ENCODE results near the gene PCF11. TPM values are rescaled to one million over a fixed set of nuclear protein-coding genes. Genes with fewer than 3 reads are reported as not detected.
A peak's percentile ranks its signal among the peaks of the same experiment; 100 is the strongest.

The PCF11 gene
- total RNA-seq, 1 donor from 2014 or later, result 77.0 TPM

- DNase-seq (ENCODE audit: low spot score in 2 of 2), result no peak
- no peak for FAIRE-seq
These were observed 6.5 kb upstream of the PCF11 start for GRCh38 chr11:83150450-83150849.

DNA sequence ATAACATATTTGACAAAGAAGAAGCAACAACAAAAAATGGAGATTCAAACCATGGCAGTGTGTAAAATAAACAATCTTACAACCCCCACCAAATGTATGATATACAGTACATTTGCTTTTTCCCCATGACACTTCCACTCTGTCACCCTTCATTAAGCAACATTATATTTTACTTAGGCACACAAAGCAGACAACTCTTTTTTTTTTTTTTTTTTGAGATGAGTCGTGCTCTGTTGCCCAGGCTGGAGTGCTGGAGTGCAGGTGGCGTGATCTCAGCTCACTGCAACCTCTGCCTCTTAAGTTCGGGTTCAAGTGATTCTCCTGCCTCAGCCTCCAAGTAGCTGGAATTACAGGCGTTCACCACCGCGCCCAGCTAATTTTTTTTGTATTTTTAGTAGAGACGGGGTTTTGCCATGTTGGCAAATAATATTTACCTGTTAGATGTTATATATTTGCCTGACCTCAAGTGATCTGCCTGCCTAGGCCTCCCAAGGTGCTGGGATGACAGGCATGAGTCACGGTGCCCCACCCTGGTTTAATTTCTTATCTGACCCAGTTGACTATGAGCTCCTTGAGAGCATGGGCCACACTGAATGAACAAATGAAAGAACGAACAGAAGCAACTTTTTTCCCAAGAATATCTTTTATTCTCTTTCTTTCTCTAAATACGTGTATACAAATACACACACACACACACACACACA is 5.5 kb upstream of the PCF11 start:
- DNase-seq (ENCODE audit: low spot score in 2 of 2) (no peak), FAIRE-seq (no peak)

DNA sequence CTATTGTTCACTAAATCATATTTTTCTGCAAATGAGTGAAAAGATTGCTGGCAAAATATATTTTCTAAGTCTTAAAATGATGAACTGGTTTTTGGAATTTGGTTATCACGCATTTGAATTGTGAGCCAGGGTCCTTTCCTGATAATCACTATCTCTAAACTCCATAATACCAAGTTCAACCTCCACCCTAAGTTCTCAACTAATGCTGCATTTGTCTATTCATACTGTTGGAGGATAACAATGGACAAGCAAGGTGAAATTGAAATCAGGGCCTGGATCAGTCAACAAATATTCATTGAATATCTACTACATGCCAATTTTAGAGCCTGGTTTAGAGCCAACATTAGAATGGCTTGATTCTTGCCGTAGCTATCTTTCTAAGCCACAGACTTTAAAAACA is 4.7 kb upstream of the PCF11 start:
- no peak for DNase-seq (ENCODE audit: low spot score in 2 of 2)
- FAIRE-seq, result no peak

- DNase-seq (ENCODE audit: low spot score in 2 of 2) (no peak), FAIRE-seq (no peak)
These were observed 3.2 kb upstream of the PCF11 start for GRCh38 chr11:83153764-83154163.

DNA sequence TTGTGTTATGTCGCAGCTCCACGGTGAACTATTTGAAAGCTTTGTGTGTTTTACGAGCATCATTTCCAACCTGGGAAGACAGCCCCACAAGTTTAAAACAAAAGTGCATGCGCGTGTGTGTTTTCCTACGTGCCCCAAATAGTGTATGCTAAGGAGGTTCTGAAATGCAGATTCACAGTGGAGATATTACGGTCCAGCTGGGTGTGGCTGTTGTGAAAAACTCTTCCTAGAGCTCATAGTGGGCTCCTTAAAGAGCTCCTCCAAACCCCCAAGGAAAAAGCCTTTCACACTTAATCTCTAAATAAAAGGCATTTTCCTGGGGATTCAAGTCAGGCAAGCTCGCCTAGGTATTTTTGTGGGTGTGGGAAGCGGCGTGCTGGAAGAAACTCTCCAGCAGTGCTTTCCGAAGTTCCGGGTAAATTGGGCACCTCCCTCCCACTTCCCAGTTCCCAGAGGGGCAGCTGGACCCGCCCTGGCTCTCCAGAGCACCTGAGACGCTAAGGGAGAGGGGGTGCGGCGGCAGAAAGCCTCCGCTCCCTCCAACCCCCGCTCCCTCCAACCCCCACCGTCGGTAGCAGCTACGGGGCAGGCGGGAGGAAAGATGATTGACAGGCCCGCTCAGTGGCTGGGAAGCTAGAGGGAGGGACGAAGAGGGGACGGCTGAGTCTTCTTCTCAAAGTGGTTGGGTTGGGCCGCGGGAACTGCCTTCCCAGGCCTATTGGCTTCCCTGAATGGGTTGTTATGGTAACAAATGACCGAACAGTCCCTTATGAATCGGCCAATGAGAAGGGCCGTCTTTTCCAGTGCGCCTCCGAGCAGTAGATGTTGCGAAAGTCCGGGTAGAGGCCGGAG is 561 bp upstream of the PCF11 start:
- peak; percentile 89 to 94 for DNase-seq (ENCODE audit: low spot score in 2 of 2)
- FAIRE-seq, result peak; percentile 98

- DNase-seq (ENCODE audit: low spot score in 2 of 2) (peak in 1 of 2 donors; percentile 16), FAIRE-seq (no peak)
These were observed 844 bp downstream of the PCF11 start for GRCh38 chr11:83157594-83158356.

DNA sequence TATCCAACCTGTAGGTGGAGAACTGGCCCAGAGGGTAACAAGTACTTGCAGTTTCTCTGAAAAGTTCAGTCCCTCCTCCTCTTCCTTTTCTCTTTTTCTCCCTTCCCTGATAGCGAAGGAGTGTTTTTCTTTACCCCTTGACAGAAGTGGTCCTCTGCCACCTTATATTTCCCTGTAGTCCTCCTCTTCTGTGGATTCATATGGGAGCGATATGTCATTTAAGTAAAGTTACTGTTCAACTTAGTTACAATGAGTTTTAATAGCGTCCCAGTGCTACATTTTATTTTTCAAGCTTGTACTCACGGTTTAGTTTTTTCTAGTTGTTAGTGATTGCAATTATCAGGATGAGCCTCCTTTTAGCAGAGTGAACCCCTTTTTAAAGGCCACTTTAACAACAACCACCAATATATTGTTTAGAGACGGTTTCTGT is 1.4 kb downstream of the PCF11 start:
- FAIRE-seq (no peak), DNase-seq (ENCODE audit: low spot score in 2 of 2) (no peak)

DNA sequence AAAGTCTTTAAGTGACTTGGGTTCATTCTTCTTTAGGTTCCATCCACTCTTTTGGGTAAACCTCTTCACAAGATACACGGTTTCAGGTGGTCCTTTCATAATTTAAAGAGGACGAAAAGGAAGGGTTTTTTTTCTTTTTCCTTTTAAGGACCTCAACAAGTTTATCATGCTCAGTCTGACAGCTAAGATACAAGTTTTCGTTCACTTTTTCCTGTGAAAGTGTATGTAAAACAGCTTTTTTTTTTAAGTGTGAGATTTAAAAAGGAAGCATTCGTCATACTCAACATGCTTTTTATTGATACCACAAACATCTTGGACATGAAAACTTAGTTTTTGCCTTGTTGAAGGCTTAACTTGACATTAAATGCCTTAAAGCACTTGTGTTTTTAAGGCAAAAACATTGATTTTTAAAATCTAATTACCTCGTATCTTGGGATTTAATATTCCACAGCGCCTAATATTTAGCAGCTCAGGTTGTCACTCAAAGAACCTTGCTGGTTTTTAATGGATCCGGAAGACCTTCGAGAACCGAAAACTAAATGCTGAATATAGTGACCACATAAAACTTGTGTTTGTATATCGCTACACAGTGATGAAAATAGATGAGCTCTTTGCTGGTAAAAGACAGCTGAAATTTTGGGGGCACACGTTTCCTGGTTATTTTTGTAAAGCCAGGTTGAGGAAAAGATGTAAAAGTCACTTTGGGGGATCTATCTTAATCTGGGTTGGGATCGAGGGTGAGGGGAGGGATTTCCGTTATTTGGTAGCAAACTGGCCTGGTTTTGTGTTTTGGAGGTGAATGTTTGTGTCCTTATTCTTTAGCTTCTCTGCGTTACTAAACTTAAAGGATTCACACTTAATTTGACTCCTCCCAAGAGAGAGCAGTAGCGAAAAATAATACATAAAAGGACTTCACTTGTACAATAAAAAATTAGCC is 2.3 kb downstream of the PCF11 start:
- FAIRE-seq (no peak), DNase-seq (ENCODE audit: low spot score in 2 of 2) (no peak)

DNA sequence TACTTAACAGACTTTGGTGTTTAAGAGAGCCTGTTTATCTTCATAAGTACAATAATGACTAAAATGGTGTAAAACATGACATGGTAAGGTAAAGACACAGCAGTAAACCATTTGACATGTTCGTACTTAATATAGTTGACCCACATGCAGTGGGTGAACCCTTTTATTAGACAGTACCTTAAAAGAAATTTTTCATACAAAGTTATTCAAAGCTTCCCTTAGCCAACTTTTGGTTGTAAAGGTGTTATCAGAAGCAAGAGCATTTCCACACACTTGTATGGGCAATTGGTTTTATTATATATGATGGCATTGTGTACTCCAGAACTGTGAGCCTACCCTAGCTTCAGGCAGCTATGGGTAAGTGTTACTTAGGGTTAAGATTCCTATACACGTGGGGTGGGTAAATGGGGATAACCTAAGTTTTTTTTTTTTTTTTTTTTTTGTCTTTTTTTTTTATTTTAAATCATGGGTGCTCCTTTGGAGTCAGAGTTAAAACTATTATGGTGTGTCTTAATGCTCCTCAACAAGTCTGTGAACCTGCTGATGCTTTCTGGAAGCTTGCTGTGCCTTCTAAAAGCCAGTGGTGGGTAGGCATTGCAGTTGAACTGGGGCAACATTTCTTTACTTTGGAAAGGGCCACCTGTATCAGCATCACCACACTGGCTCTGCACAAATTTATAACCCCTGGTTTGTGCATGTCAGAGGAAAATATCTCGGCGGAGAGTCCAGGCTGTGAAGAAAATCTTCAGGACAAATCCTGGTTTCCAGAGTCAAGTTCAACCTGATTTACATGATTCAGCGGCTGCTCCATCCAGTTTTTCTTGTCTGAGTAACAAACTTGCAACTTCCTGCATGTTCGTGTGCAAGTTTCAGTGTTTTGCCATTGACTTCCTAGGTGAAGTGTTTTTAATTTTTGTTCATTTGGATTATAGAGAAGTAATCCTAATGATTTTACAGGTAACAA is 3.3 kb downstream of the PCF11 start:
- FAIRE-seq, result no peak
- no peak for DNase-seq (ENCODE audit: low spot score in 2 of 2)

DNA sequence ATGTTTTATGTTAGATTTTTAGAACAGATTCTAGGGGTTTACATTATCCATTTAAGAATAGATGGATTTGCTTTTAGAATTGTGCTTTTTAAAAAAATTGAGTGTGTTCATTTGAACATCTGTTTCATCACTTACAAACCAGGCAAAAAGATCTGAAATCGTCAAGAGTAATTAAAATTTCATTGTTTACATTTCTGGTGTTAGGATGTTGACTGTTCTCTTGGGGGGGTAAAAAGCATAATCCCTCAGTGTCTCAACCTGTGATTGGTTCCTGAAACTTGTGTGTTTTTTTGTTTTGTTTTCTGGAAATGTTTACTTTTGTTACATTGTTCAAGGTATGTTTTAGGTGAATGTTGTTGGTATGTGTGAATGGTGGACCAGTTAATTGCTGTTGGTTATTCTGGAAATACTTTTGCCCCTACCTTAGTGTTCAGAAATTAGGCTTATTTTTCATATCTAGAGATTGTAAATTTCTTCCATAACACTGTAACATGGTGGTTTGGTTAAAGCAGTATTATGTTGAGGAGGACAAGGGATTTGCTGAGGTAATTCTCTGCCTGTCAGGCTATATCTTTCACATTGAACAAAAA is 4.8 kb downstream of the PCF11 start:
- DNase-seq (ENCODE audit: low spot score in 2 of 2) (no peak), FAIRE-seq (no peak)

DNA sequence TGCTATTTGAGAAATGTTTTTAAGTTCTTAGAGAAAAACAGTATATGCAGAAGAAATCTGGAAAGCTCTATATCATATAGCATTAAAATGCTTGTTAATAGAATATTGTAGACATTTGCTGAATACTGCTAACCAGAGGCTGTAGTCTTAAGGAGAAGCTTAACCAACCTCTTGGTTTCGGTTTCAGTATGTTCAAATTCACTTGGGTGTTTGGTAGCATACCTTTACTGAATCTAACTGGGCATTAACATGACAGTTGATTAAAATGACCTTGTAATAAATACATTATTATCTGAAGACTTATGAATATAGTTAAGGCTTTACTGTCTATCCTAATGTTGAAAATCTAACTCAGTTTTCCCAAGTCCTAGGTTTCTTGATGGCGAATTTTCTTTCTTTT is 5.4 kb downstream of the PCF11 start:
- no peak for DNase-seq (ENCODE audit: low spot score in 2 of 2)
- no peak for FAIRE-seq

GRCh38 chr11:83166193-83166866 is 9.4 kb downstream of the PCF11 start:
- DNase-seq (ENCODE audit: low spot score in 2 of 2) (no peak), FAIRE-seq (no peak)

DNA sequence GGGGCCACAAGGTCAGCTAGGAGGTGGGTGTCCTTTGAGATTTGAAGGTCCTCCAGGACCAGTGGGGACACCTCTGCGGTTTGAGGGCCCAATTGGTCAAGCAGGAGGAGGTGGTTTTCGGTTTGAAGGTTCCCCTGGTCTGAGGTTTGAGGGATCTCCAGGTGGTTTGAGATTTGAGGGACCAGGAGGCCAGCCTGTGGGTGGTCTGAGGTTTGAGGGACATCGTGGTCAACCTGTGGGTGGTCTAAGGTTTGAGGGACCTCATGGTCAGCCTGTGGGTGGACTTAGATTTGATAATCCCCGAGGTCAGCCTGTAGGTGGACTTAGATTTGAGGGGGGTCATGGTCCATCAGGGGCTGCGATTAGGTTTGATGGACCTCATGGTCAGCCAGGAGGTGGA is 11.8 kb downstream of the PCF11 start:
- FAIRE-seq, result no peak
- no peak for DNase-seq (ENCODE audit: low spot score in 2 of 2)

- no peak for DNase-seq (ENCODE audit: low spot score in 2 of 2)
- no peak for FAIRE-seq
These were observed 13.9 kb downstream of the PCF11 start for GRCh38 chr11:83170865-83171264.

GRCh38 chr11:83172551-83172950 is 15.6 kb downstream of the PCF11 start:
- FAIRE-seq (no peak), DNase-seq (ENCODE audit: low spot score in 2 of 2) (no peak)

DNA sequence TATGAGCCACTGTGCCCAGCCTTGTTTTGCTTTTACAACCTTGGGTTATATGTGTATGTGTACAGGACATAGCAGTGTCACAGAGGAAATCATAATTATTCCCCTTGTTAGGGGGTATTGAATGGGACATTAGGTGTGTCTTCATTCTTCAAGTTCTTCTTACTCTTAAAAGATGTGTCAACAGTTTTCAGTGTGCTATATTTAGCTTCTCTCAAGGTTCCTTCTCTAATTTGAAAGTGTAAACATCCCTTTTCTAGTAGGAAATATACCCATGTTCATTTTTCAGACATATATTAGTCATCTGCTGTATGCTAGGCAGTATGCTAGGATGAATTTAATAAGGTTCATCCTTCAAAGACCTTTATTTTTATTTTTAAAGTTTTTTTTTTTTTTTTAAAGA is 17.1 kb downstream of the PCF11 start:
- DNase-seq (ENCODE audit: low spot score in 2 of 2), result no peak
- no peak for FAIRE-seq

DNA sequence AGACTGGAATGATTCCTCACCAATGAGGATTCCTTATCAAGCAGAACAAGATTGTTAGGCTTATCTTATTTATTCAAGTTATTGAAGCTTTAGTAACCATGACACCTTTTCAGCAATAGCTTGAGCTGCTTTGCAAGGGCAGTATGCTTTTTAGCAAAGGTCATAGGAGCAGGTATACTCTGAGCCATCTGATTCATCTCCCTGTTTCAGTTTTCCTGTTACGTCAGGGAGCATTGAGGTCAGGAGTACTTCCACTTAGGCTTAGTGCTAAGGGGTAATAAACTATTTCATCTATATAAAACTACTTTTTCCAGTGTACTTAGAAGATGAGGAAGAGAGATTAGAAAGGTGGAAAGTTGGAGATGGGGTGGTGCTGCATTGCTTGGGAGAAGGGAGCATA is 18.9 kb downstream of the PCF11 start:
- no peak for DNase-seq (ENCODE audit: low spot score in 2 of 2)
- FAIRE-seq, result no peak

GRCh38 chr11:83181815-83182214 is 24.9 kb downstream of the PCF11 start:
- DNase-seq (ENCODE audit: low spot score in 2 of 2) (no peak), FAIRE-seq (no peak)

All from frontal cortex (tissue), 4 donors.